Esophagus squamous epithelium (tissue), 5 donors: ENCODE results near the gene CPNE7. TPM values are rescaled to one million over a fixed set of nuclear protein-coding genes. Genes with fewer than 3 reads are reported as not detected.

Source experiments
- DNase-seq: peaks from one replicate; lab custom pipeline; 2025; lab: John Stamatoyannopoulos, UW
- H3K27ac ChIP-seq, 4 donors: fragments of 200-600 bp; sonication (generic); one replicate each; pipeline ENCODE4 v1.5.1; 2016 to 2019; ENCODE audit warnings: mild to moderate bottlenecking in 1 of 4
- H3K27me3 ChIP-seq, 4 donors: fragments of 200-600 bp; sonication (generic); 1 replicate in 3 of 4; 2 replicates in 1 of 4; pipeline versions ENCODE4 v1.5.1 to v1.6.0; 2017 to 2021; ENCODE audit warnings: antibody characterized with exemption in 1 of 4
- H3K36me3 ChIP-seq, 3 donors: fragments of 200-600 bp; sonication (generic); one replicate each; pipeline ENCODE4 v1.5.1; 2016 to 2019
- H3K4me1 ChIP-seq, 3 donors: fragments of 200-600 bp; sonication (generic); one replicate each; pipeline ENCODE4 v1.5.1; 2017 to 2019
- H3K4me3 ChIP-seq, 4 donors: fragments of 200-600 bp; sonication (generic); 1 replicate in 3 of 4; 2 replicates in 1 of 4; pipeline ENCODE4 v1.5.1; 2016 to 2019; ENCODE audit warnings: mild to moderate bottlenecking in 2 of 4, moderate library complexity in 1 of 4
- H3K9me3 ChIP-seq, 3 donors: fragments of 200-600 bp; sonication (generic); one replicate each; pipeline ENCODE4 v1.5.1; 2016 to 2019
- POLR2A ChIP-seq, 4 donors: fragments of 450-650 bp; IDR thresholded peaks; one replicate each; pipeline ENCODE4 v1.6.1; 2017; ENCODE audit warnings: antibody characterized with exemption in 4 of 4, mild to moderate bottlenecking in 4 of 4, moderate library complexity in 3 of 4
- WGBS, 2 donors: methylation state at CpG; one replicate each; pipeline ENCODE4 v1.1.5; 2018; 5-methylcytosine and 5-hydroxymethylcytosine counted together
- intact Hi-C: fragments of 100-400 bp; cut with DNase I; formaldehyde crosslinking; loops from one replicate; pipeline ENCODE4 v1.15.0; 2022
- total RNA-seq, 4 donors: library from RNA; depleted of rRNA; stranded (reverse); fragments of >200 nt; gene quantifications; one replicate each; pipeline ENCODE4 v1.1.0, GENCODE V29; 2016
- TF ChIP-seq, protein P1 (sequence below), 6 experiments: fragments of 450-650 bp in 4 of 6; fragments of 200-600 bp in 2 of 6; sonication (generic) in 2 of 6; IDR thresholded peaks; one replicate each; pipeline ENCODE4 v1.5.1; 2016 to 2019; ENCODE audit warnings: antibody characterized with exemption in 6 of 6, mild to moderate bottlenecking in 4 of 6, moderate library complexity in 4 of 6
- donor health status: DM: yes; HTN: yes; CAD: no.

CPNE7 gene
- total RNA-seq, 4 donors from 2014 or later, result 0.45 to 2.9 (median 2.1) TPM

DNA sequence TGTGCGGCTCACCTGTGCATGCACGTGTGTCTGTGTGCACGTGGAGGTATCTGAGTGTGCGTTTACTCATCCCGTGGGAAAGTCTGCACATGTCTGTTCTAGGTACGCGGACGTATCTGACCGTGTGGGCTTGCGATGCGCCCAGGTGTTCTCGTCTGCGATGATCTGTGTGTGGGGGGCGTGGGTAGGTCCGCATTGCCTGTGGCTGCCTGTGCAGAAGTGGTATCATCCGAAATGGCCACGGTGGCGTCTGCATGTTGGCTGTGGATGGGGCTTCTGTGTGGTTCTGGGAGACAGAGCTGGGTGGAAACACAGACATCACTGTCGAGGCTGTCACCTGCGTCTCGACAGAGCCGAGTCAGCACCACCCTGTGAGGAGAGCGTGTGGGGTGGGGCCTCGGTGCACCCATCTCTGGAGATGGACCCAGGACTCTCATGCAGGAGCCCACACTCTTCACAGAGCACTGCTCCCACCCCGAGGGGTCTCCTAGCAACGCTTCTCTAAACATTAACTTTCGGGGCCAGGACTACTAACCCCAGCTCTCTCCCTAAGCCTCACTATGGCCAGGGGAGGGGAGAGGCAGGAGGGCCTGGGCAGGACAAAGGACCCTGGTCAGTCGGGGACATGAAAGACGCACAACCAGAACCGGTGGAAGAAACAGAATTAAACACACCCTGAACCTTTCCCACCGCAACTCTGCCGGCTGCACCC lies 46.3 kb downstream of the CPNE7 start:
- intact Hi-C loops, result loop anchor here (10.0 kb wide), 1 partner anchor 607 kb away; no protein-coding TSS in a partner anchor
- TF ChIP-seq POLR2A (IDR thresholded peaks at IDR 0.05), result no peak
- TF ChIP-seq, protein P1, sequence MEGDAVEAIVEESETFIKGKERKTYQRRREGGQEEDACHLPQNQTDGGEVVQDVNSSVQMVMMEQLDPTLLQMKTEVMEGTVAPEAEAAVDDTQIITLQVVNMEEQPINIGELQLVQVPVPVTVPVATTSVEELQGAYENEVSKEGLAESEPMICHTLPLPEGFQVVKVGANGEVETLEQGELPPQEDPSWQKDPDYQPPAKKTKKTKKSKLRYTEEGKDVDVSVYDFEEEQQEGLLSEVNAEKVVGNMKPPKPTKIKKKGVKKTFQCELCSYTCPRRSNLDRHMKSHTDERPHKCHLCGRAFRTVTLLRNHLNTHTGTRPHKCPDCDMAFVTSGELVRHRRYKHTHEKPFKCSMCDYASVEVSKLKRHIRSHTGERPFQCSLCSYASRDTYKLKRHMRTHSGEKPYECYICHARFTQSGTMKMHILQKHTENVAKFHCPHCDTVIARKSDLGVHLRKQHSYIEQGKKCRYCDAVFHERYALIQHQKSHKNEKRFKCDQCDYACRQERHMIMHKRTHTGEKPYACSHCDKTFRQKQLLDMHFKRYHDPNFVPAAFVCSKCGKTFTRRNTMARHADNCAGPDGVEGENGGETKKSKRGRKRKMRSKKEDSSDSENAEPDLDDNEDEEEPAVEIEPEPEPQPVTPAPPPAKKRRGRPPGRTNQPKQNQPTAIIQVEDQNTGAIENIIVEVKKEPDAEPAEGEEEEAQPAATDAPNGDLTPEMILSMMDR (IDR thresholded peaks at IDR 0.05), result no peak
- no peaks in the 10 kb centered on the region for H3K36me3 ChIP-seq
- H3K27ac ChIP-seq, result no peak overlapping the region
- H3K4me1 ChIP-seq, result peaks cover 0 to 21% (median 5%) of the 10 kb centered on the region in 3 donors
- H3K9me3 ChIP-seq, result no peaks in the 10 kb centered on the region
- H3K4me3 ChIP-seq, result no peak overlapping the region
- no peak for DNase-seq
- H3K27me3 ChIP-seq, result peaks cover 0 to 71% (median 0%) of the 10 kb centered on the region in 4 donors
- 58 to 79% methylated on average over 17 to 24 of the region's 32 CpGs for WGBS, 2 donors

DNA sequence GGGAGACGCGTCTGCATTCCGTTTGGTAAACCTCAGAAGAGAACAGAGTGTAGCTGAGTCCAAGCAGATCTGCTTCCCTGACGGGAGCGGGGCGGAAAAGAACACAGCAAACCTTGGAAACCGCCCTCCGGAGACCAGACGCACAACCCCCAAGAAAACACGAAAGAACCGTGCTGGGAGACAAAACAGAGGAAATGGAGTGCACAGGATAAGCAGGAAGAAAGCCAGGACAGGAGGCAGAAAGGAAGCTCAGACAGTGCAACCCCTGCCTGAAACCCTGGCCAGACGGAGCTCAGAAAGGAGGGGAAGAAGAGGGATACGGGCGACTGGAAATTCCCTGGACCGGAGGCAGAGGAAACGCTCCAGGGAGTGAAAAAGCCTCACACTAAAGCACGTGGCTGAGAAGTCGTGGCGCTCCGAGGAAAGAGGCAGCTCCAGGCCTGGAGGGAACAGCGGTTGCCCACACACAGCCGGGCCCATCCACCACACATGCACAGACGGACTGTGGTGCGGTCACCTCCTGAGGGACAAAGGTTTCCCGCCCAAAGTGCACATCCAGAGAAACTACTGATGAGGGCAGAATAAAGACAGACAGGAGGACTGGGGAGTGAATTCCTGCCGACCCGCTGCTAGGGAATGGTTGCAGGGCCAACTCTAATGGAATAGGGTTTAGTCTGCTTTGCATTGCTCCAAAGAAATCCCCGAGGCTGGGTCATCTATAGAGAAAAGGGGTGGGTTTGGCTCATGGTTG lies 48.1 kb downstream of the CPNE7 start:
- no peak for TF ChIP-seq POLR2A (IDR thresholded peaks at IDR 0.05)
- TF ChIP-seq, protein P1 (IDR thresholded peaks at IDR 0.05), result no peak
- intact Hi-C loops, result loop anchor here (10.0 kb wide), 1 partner anchor 609 kb away; no protein-coding TSS in a partner anchor
- H3K4me3 ChIP-seq, result no peak overlapping the region
- no peak for DNase-seq
- H3K36me3 ChIP-seq, result no peaks in the 10 kb centered on the region
- H3K27me3 ChIP-seq, result peaks cover 0 to 71% (median 0%) of the 10 kb centered on the region in 4 donors
- 13 to 31% methylated on average over 27 of the region's 28 CpGs for WGBS, 2 donors
- peaks cover 0 to 16% (median 5%) of the 10 kb centered on the region in 3 donors for H3K4me1 ChIP-seq
- H3K27ac ChIP-seq, result peak overlapping the region in 1 of 4 donors; percentile 54
- no peaks in the 10 kb centered on the region for H3K9me3 ChIP-seq

DNA sequence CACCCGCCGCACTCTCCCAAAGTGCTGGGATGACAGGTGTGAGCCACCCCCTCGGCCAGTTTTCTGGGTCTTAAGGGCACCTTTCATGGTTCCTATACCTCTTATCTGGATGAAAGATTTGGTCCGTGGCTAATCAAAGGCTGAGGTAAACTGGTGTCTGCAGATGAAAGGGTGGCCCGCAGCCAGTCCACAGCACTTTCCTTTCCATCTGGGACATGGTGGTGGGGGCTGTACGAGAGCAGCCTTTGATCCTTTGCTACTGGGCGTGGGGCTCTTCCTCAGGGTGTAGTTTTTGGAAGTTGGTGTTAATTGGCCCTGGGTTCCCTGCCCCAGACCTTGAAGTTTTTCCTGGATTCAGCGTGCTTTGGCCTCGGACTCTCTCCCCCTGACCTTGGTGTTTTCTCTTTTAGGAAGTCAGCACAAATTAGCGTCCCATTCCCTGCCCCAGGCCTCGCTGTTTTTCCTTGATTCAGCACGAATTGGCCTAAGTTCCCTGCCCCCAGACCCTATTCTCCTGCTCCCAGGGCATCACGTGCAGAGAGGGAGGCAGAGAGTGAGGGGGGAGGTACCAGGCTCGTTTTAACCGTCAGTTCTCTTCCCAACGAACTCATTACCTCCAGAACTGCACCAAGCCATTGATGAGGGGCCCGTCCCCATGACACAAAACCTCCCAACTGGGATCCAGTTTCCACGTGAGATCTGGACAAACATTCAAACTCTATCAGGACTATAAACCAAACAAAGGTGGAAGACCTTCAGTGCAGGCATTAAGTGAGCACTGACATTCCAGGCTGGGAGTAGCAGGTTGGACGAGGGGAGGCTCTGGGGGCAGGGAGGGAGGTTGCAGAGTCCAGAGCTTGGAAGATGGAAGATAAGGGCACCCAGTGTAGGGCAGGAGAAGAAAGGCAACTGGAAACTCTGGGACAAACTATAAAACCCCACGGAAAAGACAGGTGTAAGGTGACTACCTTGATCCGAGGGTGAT lies 49.5 kb downstream of the CPNE7 start:
- no peak for DNase-seq
- Histone ChIP-seq H3K4me1 (peaks cover 0 to 16% (median 5%) of the 10 kb centered on the region in 3 donors), H3K27me3 (peaks cover 0 to 67% (median 0%) of the 10 kb centered on the region in 4 donors), H3K27ac (no peak overlapping the region), H3K4me3 (no peak overlapping the region), H3K36me3 (no peaks in the 10 kb centered on the region), H3K9me3 (peaks cover 0 to 4% (median 0%) of the 10 kb centered on the region in 3 donors)
- intact Hi-C loops, result loop anchor here (10.0 kb wide), 1 partner anchor 610 kb away; no protein-coding TSS in a partner anchor
- TF ChIP-seq POLR2A (IDR thresholded peaks at IDR 0.05), result no peak
- TF ChIP-seq, protein P1 (IDR thresholded peaks at IDR 0.05), result no peak
- 46 to 57% methylated on average over 15 to 17 of the region's 21 CpGs for WGBS, 2 donors

DNA sequence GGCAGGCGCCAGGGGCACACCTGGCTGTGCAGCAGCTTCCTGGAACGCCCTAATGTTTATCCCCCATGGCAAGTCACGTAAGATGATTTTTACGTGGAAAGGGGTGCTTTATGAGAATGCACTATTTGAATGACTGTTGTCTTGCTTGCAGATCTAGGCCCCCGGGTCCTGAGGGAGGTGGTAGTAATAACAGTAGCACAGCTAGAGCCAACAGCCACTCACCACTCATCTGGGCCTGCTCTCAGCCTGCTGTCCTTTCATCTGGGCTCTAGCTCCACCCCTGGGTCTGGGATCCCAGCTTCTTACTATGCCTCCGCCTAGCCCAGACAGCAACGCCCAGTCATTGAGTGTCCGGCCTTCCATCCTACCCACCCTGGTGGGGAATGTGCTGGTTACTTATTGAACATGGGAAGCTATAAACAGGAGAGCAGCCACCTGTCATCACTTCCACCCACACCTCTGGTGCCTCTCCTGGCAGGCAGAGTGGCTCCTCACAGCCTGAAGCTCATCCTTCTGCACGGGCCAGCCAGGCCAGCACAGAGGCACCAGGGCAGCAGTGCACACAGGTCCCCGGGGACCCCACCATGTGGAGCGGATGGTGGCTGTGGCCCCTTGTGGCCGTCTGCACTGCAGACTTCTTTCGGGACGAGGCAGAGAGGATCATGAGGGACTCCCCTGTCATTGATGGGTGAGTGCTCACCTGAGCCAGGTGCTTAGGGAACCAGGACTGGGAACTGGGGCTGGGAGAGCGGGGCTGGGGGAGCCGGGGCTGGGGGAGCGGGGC lies 54.5 kb downstream of the CPNE7 start:
- Histone ChIP-seq H3K36me3 (no peaks in the 10 kb centered on the region), H3K27ac (no peak overlapping the region), H3K9me3 (peaks cover 0 to 4% (median 0%) of the 10 kb centered on the region in 3 donors), H3K27me3 (peaks cover 0 to 59% (median 0%) of the 10 kb centered on the region in 4 donors), H3K4me1 (peaks cover 0 to 5% (median 0%) of the 10 kb centered on the region in 3 donors), H3K4me3 (no peak overlapping the region)
- 89 to 92% methylated on average over 3 to 6 of the region's 17 CpGs for WGBS, 2 donors
- DNase-seq, result no peak
- intact Hi-C loops, result loop anchor here (10.0 kb wide), 1 partner anchor 615 kb away; no protein-coding TSS in a partner anchor
- TF ChIP-seq, protein P1 (IDR thresholded peaks at IDR 0.05), result no peak
- no peak for TF ChIP-seq POLR2A (IDR thresholded peaks at IDR 0.05)
